Activated CD4-positive, alpha-beta memory T cell treated with anti-CD3 and anti-CD28 coated beads, Interleukin-2, amount 10 ng/mL, durations not matched to agents 7 days and 5 days (primary cell): Measurements from ENCODE around the gene UTF1. TPM values are rescaled to one million over a fixed set of nuclear protein-coding genes. Genes with fewer than 3 reads are reported as not detected.
A peak's percentile ranks its signal among the peaks of the same experiment; 100 is the strongest.

Source experiments
- CTCF ChIA-PET: fragments of 350-600 bp; sonication (Branson Sonifier 250); formaldehyde crosslinking; loops from one replicate; lab custom pipeline; 2021; ENCODE audit warnings: antibody characterized with exemption, inconsistent platforms; lab: Charles Lee
- POLR2A ChIA-PET: fragments of 350-600 bp; sonication (Branson Sonifier 250); formaldehyde crosslinking; loops from one replicate; lab custom pipeline; 2021; ENCODE audit warnings: antibody characterized with exemption; lab: Charles Lee
- DNase-seq: peaks from one replicate; pipeline ENCODE4 v3.0.0-alpha.2; 2020
- H3K27ac Mint-ChIP-seq: one replicate; pipeline ENCODE4 v1.8.0; 2021; ENCODE audit warnings: mild to moderate bottlenecking, mixed read lengths
- H3K27me3 Mint-ChIP-seq: one replicate; pipeline ENCODE4 v1.8.0; 2021; ENCODE audit warnings: mixed read lengths
- H3K36me3 Mint-ChIP-seq: one replicate; pipeline ENCODE4 v1.8.0; 2021; ENCODE audit warnings: low read depth, mixed read lengths
- H3K4me1 Mint-ChIP-seq: one replicate; pipeline ENCODE4 v1.8.0; 2021; ENCODE audit warnings: mixed read lengths
- H3K4me3 Mint-ChIP-seq: one replicate; pipeline ENCODE4 v1.8.0; 2021; ENCODE audit warnings: mild to moderate bottlenecking, mixed read lengths
- H3K9me3 Mint-ChIP-seq: one replicate; pipeline ENCODE4 v1.8.0; 2021; ENCODE audit warnings: mixed read lengths
- total RNA-seq, 2 experiments: library from RNA; stranded (reverse); gene quantifications; one replicate each; pipeline ENCODE4 v1.2.3, GENCODE V29; 2021

UTF1 gene
- total RNA-seq, 2 experiments from 2014 or later = not detected

DNA sequence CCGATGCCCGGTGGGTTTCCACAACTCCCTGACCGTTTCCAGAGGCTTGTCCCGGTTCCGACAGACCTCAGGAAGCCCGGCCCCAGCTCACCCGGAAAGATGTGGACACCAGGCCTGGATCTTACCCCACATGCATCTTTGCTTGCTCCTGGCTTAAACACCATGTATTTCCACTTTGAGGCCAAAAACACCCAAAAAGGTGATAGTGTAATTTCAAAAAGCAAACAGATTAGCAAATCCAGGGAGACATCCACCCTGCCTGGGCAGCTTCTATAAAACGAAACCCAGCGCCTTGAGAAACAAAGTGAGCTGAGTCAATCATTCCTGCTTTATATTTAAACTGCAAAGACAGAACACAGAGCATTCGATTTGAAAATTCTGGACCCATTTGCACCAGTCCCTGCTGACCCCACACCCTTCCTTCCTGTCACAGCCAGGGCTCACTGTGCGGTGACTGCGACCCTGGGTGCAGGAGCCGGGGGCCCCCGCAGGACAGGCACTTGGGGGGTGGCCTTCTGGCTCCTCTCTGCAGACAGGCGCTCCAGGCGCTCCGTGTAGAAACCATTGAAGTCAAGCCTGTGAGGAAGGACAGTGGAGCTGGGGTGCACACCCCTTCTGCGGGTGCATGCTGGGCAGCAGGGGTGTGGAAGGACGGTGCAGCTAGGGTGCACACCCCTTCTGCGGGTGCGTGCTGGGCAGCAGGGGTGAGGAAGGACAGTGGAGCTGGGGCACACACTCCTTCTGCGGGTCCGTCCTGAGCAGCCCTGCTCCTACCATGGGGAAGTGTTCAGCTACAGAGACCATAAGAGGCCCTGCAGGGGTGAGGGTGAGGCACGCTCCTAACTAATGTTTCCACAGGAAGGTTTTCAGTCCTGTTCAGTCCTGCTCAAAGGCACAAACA lies 49.6 kb downstream of the UTF1 start:
- ChIA-PET POLR2A (interaction anchor here (1.5 to 4.2 kb wide), 5 partner anchors 10 to 28 kb away, joined by 4 to 52 read pairs (median 16); no protein-coding TSS in a partner anchor), CTCF (interaction anchor here (1.7 to 2.7 kb wide), 6 partner anchors 15 to 57 kb away, joined by 4 to 19 read pairs (median 8); partner anchors contain the start of gene CALY)
- Mint-ChIP-seq H3K27me3 (no peaks in the 10 kb centered on the region), H3K9me3 (no peaks in the 10 kb centered on the region), H3K36me3 (peaks cover 32% of the 10 kb centered on the region), H3K27ac (peak overlapping the region; percentile 54), H3K4me1 (peaks cover 34% of the 10 kb centered on the region), H3K4me3 (no peak overlapping the region)
- no peak for DNase-seq

DNA sequence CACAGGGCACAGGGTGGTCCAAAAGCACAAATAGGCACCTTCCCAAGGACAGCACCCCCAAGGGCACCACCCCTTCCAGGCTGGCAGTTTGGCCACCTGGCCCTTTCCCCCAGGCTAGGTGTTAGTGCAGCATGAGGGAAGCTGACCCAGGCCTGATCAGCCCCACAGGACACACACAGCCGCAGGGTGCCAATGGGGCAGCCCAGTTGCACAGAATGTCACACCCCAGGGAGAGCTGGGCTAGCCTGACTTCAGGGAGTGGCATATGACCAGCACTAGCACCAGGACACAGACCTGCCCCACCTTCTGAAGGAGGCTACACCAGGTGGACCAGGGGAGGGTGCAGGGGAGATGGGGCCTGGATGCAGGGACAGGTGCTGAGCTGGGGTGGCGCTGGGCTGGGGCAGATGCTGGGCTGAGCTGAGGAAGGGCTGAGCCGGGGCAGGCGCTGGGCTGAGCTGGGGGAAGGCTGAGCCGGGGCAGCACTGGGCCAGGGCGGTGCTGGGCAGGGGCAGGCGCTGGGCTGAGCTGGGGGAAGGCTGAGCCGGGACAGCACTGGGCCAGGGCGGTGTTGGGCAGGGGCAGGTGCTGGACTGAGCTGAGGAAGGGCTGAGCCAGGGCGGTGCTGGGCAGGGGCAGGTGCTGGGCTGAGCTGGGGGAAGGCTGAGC lies 50.5 kb downstream of the UTF1 start:
- Mint-ChIP-seq H3K9me3 (no peaks in the 10 kb centered on the region), H3K27me3 (no peaks in the 10 kb centered on the region), H3K27ac (peak overlapping the region; percentile 54), H3K36me3 (peaks cover 31% of the 10 kb centered on the region), H3K4me1 (peaks cover 31% of the 10 kb centered on the region), H3K4me3 (no peak overlapping the region)
- ChIA-PET POLR2A (interaction anchor here (0.9 to 4.2 kb wide), 4 partner anchors 16 to 27 kb away, joined by 3 to 52 read pairs (median 10); no protein-coding TSS in a partner anchor), CTCF (no interaction called here)
- no peak for DNase-seq

DNA sequence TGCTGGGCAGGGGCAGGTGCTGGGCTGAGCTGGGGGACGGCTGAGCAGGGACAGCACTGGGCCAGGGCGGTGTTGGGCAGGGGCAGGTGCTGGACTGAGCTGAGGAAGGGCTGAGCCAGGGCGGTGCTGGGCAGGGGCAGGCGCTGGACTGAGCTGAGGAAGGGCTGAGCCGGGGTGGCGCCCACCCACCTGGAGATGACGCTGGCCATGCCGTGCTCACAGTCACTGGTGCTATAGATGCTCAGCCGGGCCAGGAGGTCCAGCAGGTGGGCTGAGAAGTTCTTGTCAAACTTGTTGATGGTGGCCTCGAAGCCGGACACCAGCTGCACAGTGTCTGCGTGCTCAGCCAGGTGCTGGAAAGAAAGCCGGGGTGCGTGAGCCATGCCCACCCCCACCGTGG lies 51.1 kb downstream of the UTF1 start:
- Mint-ChIP-seq H3K27ac (no peak overlapping the region), H3K9me3 (no peaks in the 10 kb centered on the region)

More for the DNA sequence above, 51.1 kb downstream of the UTF1 start:
- ChIA-PET POLR2A (interaction anchor here (0.9 to 4.2 kb wide), 3 partner anchors 17 to 26 kb away, joined by 3 to 52 read pairs (median 5); no protein-coding TSS in a partner anchor), CTCF (no interaction called here)
- Mint-ChIP-seq H3K4me3 (no peak overlapping the region), H3K27me3 (no peaks in the 10 kb centered on the region), H3K36me3 (peaks cover 32% of the 10 kb centered on the region), H3K4me1 (peaks cover 29% of the 10 kb centered on the region)
- DNase-seq = no peak

Other genes starting within 250 kb of the UTF1 start
- not detected for gene ADGRA1, start 142.3 kb upstream of the UTF1 start, total RNA-seq
- gene KNDC1, start 70.0 kb upstream of the UTF1 start, total RNA-seq = 1 to 10 TPM in 1 of 2 experiments, under 1 TPM in 1; 0.55 to 1.2 TPM
- gene VENTX, start 7.6 kb downstream of the UTF1 start, total RNA-seq = not detected
- gene ADAM8, start 46.7 kb downstream of the UTF1 start, total RNA-seq = 100 to 1,000 TPM; 206 to 207 TPM
- gene TUBGCP2, start 78.7 kb downstream of the UTF1 start, total RNA-seq = 10 to 100 TPM; 52.3 to 58.2 TPM
- 10 to 100 TPM; 45.7 to 52.7 TPM for gene ZNF511, start 78.7 kb downstream of the UTF1 start, total RNA-seq
- not detected for gene CALY, start 106.7 kb downstream of the UTF1 start, total RNA-seq
- gene PRAP1, start 117.2 kb downstream of the UTF1 start, total RNA-seq = not detected
- 10 to 100 TPM; 11.2 to 11.4 TPM for gene FUOM, start 127.8 kb downstream of the UTF1 start, total RNA-seq
- gene ECHS1, start 143.1 kb downstream of the UTF1 start, total RNA-seq = 10 to 100 TPM; 31.3 to 31.6 TPM
- gene PAOX, start 149.0 kb downstream of the UTF1 start, total RNA-seq = 1 to 10 TPM; 5.9 to 7.8 TPM
- 10 to 100 TPM; 41.7 to 42.2 TPM for gene MTG1, start 163.9 kb downstream of the UTF1 start, total RNA-seq
- gene SPRN, start 194.4 kb downstream of the UTF1 start, total RNA-seq = not detected
- gene SCART1, start 223.7 kb downstream of the UTF1 start, total RNA-seq = 10 to 100 TPM; 15.3 to 15.4 TPM